ENCODE data around the gene DUSP22.

DUSP22 gene

DNA sequence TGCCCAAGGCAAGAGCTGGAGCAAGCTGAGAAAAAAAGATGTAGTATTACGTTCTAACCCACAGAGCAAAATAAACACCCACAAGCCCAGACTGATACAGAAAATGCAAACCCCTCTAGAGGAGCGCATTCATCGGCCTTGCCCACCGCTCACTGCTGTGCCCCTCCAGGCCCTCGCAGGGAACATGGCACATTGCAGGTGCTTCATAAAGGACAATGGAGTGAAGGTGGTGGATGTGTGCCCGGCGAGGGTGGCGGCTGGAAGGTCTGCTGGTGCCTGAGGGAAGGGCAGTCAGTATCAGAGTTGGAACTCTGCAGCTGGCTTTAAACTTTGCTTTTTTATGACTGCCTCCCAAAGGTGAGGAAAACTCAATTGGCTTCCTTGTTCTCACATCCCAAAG lies 80.7 kb downstream of the DUSP22 start:
- Histone ChIP-seq H3K4me3 (ENCODE audit: insufficient read depth in 1 of 2, low read depth in 1 of 2, low read length in 2 of 2) (no peak overlapping the region), H3K27ac (ENCODE audit: low read length, poor library complexity, severe bottlenecking) (no peak overlapping the region), H2BK12ac (ENCODE audit: low read length in 2 of 2) (no peak overlapping the region), H2BK5ac (ENCODE audit: low read depth, low read length, poor library complexity, severe bottlenecking) (no peak overlapping the region), H2BK15ac (ENCODE audit: low read depth, poor library complexity, severe bottlenecking) (no peak overlapping the region), H3K14ac (ENCODE audit: low read length in 2 of 2) (no peak overlapping the region), H2BK120ac (ENCODE audit: low read depth, low read length) (no peak overlapping the region), H4K8ac (ENCODE audit: low read length) (no peak overlapping the region), H3K27me3 (ENCODE audit: control insufficient read depth in 1 of 2, insufficient read depth in 1 of 2, low read length in 2 of 2) (peaks cover 13 to 64% of the 10 kb centered on the region in 2 experiments), H3K4me1 (ENCODE audit: control insufficient read depth, insufficient read depth, low read depth, low read length) (no peaks in the 10 kb centered on the region), H3K4me2 (ENCODE audit: low read length, poor library complexity, severe bottlenecking) (no peak overlapping the region), H3K18ac (ENCODE audit: low read depth in 1 of 2, low read length in 2 of 2) (no peak overlapping the region), H4K91ac (ENCODE audit: low read length) (no peak overlapping the region), H3K23ac (ENCODE audit: low read length in 2 of 2) (no peak overlapping the region), H3K9me3 (ENCODE audit: control insufficient read depth, low read length) (no peaks in the 10 kb centered on the region), H3K4ac (ENCODE audit: low read depth in 1 of 2, low read length in 2 of 2) (no peak overlapping the region), H3K36me3 (ENCODE audit: control insufficient read depth in 1 of 2, insufficient read depth in 2 of 2, low read depth in 1 of 2, low read length in 2 of 2) (no peaks in the 10 kb centered on the region), H3K79me1 (replicated peaks; ENCODE audit: low read length, poor library complexity, severe bottlenecking) (no peaks in the 10 kb centered on the region), H3K9ac (ENCODE audit: low read length) (no peak overlapping the region), H2AK5ac (ENCODE audit: low read length, severe bottlenecking) (no peak overlapping the region), H2AFZ (ENCODE audit: low read depth, low read length) (no peak overlapping the region)
- 79% methylated on average over 8 of the region's 8 CpGs for WGBS
- DNase-seq: no peak

- 68% methylated on average over 26 of the region's 26 CpGs for WGBS
- no peak overlapping the region for H3K4ac ChIP-seq (ENCODE audit: low read depth in 1 of 2, low read length in 2 of 2)
- H2AK5ac ChIP-seq (ENCODE audit: low read length, severe bottlenecking): no peak overlapping the region
- no peak overlapping the region for H3K4me3 ChIP-seq (ENCODE audit: insufficient read depth in 1 of 2, low read depth in 1 of 2, low read length in 2 of 2)
- no peak overlapping the region for H3K18ac ChIP-seq (ENCODE audit: low read depth in 1 of 2, low read length in 2 of 2)
- H4K8ac ChIP-seq (ENCODE audit: low read length): no peak overlapping the region
- peaks cover 13 to 65% of the 10 kb centered on the region in 2 experiments for H3K27me3 ChIP-seq (ENCODE audit: control insufficient read depth in 1 of 2, insufficient read depth in 1 of 2, low read length in 2 of 2)
- no peak overlapping the region for H3K23ac ChIP-seq (ENCODE audit: low read length in 2 of 2)
- no peaks in the 10 kb centered on the region for H3K4me1 ChIP-seq (ENCODE audit: control insufficient read depth, insufficient read depth, low read depth, low read length)
- no peak overlapping the region for H4K91ac ChIP-seq (ENCODE audit: low read length)
- H3K79me1 ChIP-seq (replicated peaks; ENCODE audit: low read length, poor library complexity, severe bottlenecking): no peaks in the 10 kb centered on the region
- H2AFZ ChIP-seq (ENCODE audit: low read depth, low read length): no peak overlapping the region
- H2BK15ac ChIP-seq (ENCODE audit: low read depth, poor library complexity, severe bottlenecking): no peak overlapping the region
- no peak overlapping the region for H3K9ac ChIP-seq (ENCODE audit: low read length)
- no peak overlapping the region for H2BK12ac ChIP-seq (ENCODE audit: low read length in 2 of 2)
- H3K9me3 ChIP-seq (ENCODE audit: control insufficient read depth, low read length): no peaks in the 10 kb centered on the region
- H3K14ac ChIP-seq (ENCODE audit: low read length in 2 of 2): no peak overlapping the region
- no peak overlapping the region for H2BK120ac ChIP-seq (ENCODE audit: low read depth, low read length)
- H3K36me3 ChIP-seq (ENCODE audit: control insufficient read depth in 1 of 2, insufficient read depth in 2 of 2, low read depth in 1 of 2, low read length in 2 of 2): no peaks in the 10 kb centered on the region
- H3K27ac ChIP-seq (ENCODE audit: low read length, poor library complexity, severe bottlenecking): no peak overlapping the region
- DNase-seq: no peak
- no peak overlapping the region for H2BK5ac ChIP-seq (ENCODE audit: low read depth, low read length, poor library complexity, severe bottlenecking)
- H3K4me2 ChIP-seq (ENCODE audit: low read length, poor library complexity, severe bottlenecking): no peak overlapping the region
Measured at GRCh38 chr6:373773-374724, 81.8 kb downstream of the DUSP22 start.

DNA sequence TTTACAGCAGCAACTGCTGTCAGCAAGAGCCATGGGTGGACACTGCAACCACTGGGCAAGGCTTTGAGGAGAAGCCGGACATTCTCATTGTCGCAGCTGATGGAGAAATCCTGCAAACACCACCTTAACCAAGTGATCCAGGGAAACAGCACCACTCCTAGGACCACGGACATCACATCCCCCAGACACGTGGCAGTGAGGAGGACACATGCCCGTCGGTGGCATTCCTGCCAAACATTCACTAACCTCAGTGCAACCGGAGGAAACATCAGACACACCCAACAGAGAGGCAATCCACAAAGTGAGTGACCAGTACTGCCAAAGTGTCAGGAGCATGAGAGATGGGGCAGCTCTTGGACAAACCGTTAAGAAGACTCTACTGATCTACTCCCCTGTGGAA lies 82.7 kb downstream of the DUSP22 start:
- H3K9ac ChIP-seq (ENCODE audit: low read length): no peak overlapping the region
- H2BK5ac ChIP-seq (ENCODE audit: low read depth, low read length, poor library complexity, severe bottlenecking): no peak overlapping the region
- H4K91ac ChIP-seq (ENCODE audit: low read length): no peak overlapping the region
- no peak overlapping the region for H3K14ac ChIP-seq (ENCODE audit: low read length in 2 of 2)
- H2BK12ac ChIP-seq (ENCODE audit: low read length in 2 of 2): no peak overlapping the region
- peaks cover 17 to 65% of the 10 kb centered on the region in 2 experiments for H3K27me3 ChIP-seq (ENCODE audit: control insufficient read depth in 1 of 2, insufficient read depth in 1 of 2, low read length in 2 of 2)
- H3K4me3 ChIP-seq (ENCODE audit: insufficient read depth in 1 of 2, low read depth in 1 of 2, low read length in 2 of 2): no peak overlapping the region
- H2AK5ac ChIP-seq (ENCODE audit: low read length, severe bottlenecking): no peak overlapping the region
- H3K23ac ChIP-seq (ENCODE audit: low read length in 2 of 2): no peak overlapping the region
- no peak overlapping the region for H3K4me2 ChIP-seq (ENCODE audit: low read length, poor library complexity, severe bottlenecking)
- no peaks in the 10 kb centered on the region for H3K4me1 ChIP-seq (ENCODE audit: control insufficient read depth, insufficient read depth, low read depth, low read length)
- H2BK120ac ChIP-seq (ENCODE audit: low read depth, low read length): no peak overlapping the region
- H4K8ac ChIP-seq (ENCODE audit: low read length): no peak overlapping the region
- H2AFZ ChIP-seq (ENCODE audit: low read depth, low read length): no peak overlapping the region
- WGBS: 81% methylated on average over 8 of the region's 8 CpGs
- no peak overlapping the region for H2BK15ac ChIP-seq (ENCODE audit: low read depth, poor library complexity, severe bottlenecking)
- no peak overlapping the region for H3K4ac ChIP-seq (ENCODE audit: low read depth in 1 of 2, low read length in 2 of 2)
- H3K36me3 ChIP-seq (ENCODE audit: control insufficient read depth in 1 of 2, insufficient read depth in 2 of 2, low read depth in 1 of 2, low read length in 2 of 2): no peaks in the 10 kb centered on the region
- DNase-seq: no peak
- no peak overlapping the region for H3K27ac ChIP-seq (ENCODE audit: low read length, poor library complexity, severe bottlenecking)
- no peaks in the 10 kb centered on the region for H3K9me3 ChIP-seq (ENCODE audit: control insufficient read depth, low read length)
- H3K18ac ChIP-seq (ENCODE audit: low read depth in 1 of 2, low read length in 2 of 2): no peak overlapping the region
- H3K79me1 ChIP-seq (replicated peaks; ENCODE audit: low read length, poor library complexity, severe bottlenecking): no peaks in the 10 kb centered on the region

DNA sequence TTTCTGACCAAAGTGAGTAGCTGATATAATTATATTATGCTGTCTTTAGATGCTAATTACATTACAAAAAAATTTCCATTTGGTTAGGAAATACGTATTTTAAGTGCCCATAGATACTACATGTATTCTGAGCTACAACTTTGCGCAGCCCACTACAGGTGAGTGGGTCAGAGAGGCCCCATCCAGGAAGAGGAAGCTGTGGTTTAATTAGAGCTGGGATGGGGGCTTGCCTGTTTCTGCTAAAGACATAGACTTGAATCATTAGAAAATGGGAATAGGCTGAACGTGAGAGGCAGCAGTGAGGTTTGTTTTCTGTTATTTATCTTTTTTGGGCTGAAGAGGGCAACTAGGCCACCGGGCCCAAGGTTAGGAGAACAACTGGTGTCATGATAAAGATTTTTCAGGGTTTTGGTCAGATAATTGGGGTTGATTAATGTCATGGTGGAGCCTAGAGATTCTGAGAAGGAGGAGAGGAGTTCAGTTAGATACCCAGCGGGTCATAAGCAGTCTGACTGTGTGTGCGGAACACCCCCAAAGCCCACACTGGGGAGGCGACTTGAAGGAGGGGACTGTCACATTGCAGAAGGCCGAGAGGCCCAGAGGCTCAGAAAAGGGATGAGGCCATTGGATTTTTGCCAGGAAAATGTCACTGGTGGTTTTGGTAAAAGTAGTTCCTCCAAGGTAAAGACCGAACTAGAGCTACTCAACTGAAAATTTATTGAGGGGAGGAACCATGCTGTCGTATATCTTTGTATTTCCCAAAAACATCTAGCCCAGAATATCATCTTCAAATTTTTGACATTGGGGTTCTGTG lies 84.7 kb downstream of the DUSP22 start:
- no peak overlapping the region for H4K91ac ChIP-seq (ENCODE audit: low read length)
- H3K4me1 ChIP-seq (ENCODE audit: control insufficient read depth, insufficient read depth, low read depth, low read length): no peaks in the 10 kb centered on the region
- H2AFZ ChIP-seq (ENCODE audit: low read depth, low read length): no peak overlapping the region
- DNase-seq: no peak
- H3K36me3 ChIP-seq (ENCODE audit: control insufficient read depth in 1 of 2, insufficient read depth in 2 of 2, low read depth in 1 of 2, low read length in 2 of 2): no peaks in the 10 kb centered on the region
- H3K27ac ChIP-seq (ENCODE audit: low read length, poor library complexity, severe bottlenecking): no peak overlapping the region
- H3K9me3 ChIP-seq (ENCODE audit: control insufficient read depth, low read length): no peaks in the 10 kb centered on the region
- H3K18ac ChIP-seq (ENCODE audit: low read depth in 1 of 2, low read length in 2 of 2): no peak overlapping the region
- H3K4me3 ChIP-seq (ENCODE audit: insufficient read depth in 1 of 2, low read depth in 1 of 2, low read length in 2 of 2): no peak overlapping the region
- 77% methylated on average over 10 of the region's 10 CpGs for WGBS
- H3K4ac ChIP-seq (ENCODE audit: low read depth in 1 of 2, low read length in 2 of 2): no peak overlapping the region
- no peak overlapping the region for H2BK12ac ChIP-seq (ENCODE audit: low read length in 2 of 2)
- no peak overlapping the region for H2BK120ac ChIP-seq (ENCODE audit: low read depth, low read length)
- no peak overlapping the region for H2BK15ac ChIP-seq (ENCODE audit: low read depth, poor library complexity, severe bottlenecking)
- H3K4me2 ChIP-seq (ENCODE audit: low read length, poor library complexity, severe bottlenecking): no peak overlapping the region
- H3K9ac ChIP-seq (ENCODE audit: low read length): no peak overlapping the region
- no peak overlapping the region for H2BK5ac ChIP-seq (ENCODE audit: low read depth, low read length, poor library complexity, severe bottlenecking)
- no peak overlapping the region for H3K23ac ChIP-seq (ENCODE audit: low read length in 2 of 2)
- H4K8ac ChIP-seq (ENCODE audit: low read length): no peak overlapping the region
- H3K27me3 ChIP-seq (ENCODE audit: control insufficient read depth in 1 of 2, insufficient read depth in 1 of 2, low read length in 2 of 2): peaks cover 29 to 74% of the 10 kb centered on the region in 2 experiments
- no peak overlapping the region for H3K14ac ChIP-seq (ENCODE audit: low read length in 2 of 2)
- no peak overlapping the region for H2AK5ac ChIP-seq (ENCODE audit: low read length, severe bottlenecking)
- no peaks in the 10 kb centered on the region for H3K79me1 ChIP-seq (replicated peaks; ENCODE audit: low read length, poor library complexity, severe bottlenecking)
